ENCODE results near the gene YARS1.

DNA sequence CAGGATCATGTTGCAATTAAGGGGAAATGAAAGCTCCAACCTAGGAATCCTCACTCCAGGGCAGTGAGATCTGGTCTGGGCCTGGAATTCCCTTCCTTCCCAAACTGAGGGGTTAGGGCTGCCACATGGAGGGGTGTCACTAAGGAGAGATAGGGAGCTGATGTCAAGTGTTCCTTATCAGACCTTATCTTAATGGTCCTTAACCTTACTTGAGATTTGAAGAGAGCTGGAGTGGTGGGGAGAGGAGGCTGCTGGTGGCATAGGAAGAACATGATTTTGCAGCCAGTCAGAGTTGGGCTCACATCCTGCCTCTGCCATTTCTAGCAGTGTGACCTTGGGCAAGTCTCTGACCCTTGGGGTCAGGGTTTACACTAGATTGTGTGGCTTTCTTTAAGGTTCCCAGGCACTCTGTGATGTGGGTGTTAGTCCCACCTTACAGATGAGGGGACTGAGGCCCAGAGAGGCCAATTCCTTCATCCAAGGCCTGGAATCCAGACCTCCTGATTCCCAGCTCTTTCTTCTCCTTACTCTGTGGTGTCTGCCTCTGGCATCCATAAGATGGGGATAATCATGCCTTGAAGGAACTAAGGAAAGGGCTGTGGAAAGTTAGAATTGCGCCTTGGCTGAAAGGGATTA lies 58.2 kb downstream of the YARS1 start:
- TF ChIP-seq NANOG (IDR thresholded peaks at IDR 0.05; ENCODE audit: borderline replicate concordance) = no peak
- TF ChIP-seq, protein P1, sequence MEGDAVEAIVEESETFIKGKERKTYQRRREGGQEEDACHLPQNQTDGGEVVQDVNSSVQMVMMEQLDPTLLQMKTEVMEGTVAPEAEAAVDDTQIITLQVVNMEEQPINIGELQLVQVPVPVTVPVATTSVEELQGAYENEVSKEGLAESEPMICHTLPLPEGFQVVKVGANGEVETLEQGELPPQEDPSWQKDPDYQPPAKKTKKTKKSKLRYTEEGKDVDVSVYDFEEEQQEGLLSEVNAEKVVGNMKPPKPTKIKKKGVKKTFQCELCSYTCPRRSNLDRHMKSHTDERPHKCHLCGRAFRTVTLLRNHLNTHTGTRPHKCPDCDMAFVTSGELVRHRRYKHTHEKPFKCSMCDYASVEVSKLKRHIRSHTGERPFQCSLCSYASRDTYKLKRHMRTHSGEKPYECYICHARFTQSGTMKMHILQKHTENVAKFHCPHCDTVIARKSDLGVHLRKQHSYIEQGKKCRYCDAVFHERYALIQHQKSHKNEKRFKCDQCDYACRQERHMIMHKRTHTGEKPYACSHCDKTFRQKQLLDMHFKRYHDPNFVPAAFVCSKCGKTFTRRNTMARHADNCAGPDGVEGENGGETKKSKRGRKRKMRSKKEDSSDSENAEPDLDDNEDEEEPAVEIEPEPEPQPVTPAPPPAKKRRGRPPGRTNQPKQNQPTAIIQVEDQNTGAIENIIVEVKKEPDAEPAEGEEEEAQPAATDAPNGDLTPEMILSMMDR (conservative IDR thresholded peaks at IDR 0.05; ENCODE audit: low read depth in 2 of 2) = no peak
- TF ChIP-seq EZH2 (IDR thresholded peaks at IDR 0.05; ENCODE audit: low read depth, unreplicated experiment) = no peak
- no peak for TF ChIP-seq POLR2AphosphoS5 (IDR thresholded peaks at IDR 0.05; ENCODE audit: low read depth)
- no peak for TF ChIP-seq STAT1 (IDR thresholded peaks at IDR 0.05; ENCODE audit: unreplicated experiment)
- no peak for TF ChIP-seq EZH2phosphoT487 (IDR thresholded peaks at IDR 0.05; ENCODE audit: unreplicated experiment)
- TF ChIP-seq, protein P2, sequence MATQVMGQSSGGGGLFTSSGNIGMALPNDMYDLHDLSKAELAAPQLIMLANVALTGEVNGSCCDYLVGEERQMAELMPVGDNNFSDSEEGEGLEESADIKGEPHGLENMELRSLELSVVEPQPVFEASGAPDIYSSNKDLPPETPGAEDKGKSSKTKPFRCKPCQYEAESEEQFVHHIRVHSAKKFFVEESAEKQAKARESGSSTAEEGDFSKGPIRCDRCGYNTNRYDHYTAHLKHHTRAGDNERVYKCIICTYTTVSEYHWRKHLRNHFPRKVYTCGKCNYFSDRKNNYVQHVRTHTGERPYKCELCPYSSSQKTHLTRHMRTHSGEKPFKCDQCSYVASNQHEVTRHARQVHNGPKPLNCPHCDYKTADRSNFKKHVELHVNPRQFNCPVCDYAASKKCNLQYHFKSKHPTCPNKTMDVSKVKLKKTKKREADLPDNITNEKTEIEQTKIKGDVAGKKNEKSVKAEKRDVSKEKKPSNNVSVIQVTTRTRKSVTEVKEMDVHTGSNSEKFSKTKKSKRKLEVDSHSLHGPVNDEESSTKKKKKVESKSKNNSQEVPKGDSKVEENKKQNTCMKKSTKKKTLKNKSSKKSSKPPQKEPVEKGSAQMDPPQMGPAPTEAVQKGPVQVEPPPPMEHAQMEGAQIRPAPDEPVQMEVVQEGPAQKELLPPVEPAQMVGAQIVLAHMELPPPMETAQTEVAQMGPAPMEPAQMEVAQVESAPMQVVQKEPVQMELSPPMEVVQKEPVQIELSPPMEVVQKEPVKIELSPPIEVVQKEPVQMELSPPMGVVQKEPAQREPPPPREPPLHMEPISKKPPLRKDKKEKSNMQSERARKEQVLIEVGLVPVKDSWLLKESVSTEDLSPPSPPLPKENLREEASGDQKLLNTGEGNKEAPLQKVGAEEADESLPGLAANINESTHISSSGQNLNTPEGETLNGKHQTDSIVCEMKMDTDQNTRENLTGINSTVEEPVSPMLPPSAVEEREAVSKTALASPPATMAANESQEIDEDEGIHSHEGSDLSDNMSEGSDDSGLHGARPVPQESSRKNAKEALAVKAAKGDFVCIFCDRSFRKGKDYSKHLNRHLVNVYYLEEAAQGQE (IDR thresholded peaks at IDR 0.05; ENCODE audit: unreplicated experiment) = no peak
- no peak for TF ChIP-seq CREB1 (CRISPR knock-in tag; IDR thresholded peaks at IDR 0.05; ENCODE audit: low read depth)
- TF ChIP-seq, protein P3, sequence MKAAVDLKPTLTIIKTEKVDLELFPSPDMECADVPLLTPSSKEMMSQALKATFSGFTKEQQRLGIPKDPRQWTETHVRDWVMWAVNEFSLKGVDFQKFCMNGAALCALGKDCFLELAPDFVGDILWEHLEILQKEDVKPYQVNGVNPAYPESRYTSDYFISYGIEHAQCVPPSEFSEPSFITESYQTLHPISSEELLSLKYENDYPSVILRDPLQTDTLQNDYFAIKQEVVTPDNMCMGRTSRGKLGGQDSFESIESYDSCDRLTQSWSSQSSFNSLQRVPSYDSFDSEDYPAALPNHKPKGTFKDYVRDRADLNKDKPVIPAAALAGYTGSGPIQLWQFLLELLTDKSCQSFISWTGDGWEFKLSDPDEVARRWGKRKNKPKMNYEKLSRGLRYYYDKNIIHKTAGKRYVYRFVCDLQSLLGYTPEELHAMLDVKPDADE (IDR thresholded peaks at IDR 0.05) = no peak
